ENCODE data around the gene CRYGA. TPM values are rescaled to one million over a fixed set of nuclear protein-coding genes. Genes with fewer than 3 reads are reported as not detected.

The CRYGA gene
- total RNA-seq, 1 donor from 2014 or later, result not detected

DNA sequence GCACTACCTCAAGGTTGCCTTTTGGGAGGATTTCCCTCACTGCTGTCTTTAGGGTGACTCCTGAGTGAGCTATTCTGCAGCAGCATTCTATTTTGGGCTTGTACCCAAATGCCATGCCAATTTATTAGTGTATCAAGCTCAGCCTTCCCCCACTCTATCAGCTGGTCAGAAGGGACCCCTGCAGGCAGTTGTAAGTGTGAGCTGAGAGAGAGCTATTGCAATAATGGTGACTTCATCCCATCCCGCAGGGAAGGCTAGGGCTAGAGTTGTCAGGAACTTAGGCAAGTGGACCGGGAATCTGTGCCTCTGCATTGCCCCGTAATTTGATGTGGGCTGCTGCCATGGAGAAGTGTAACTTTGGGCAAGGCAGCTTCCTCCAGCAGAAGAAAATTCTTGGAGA lies 15.6 kb downstream of the CRYGA start:
- peaks cover 6% of the 10 kb centered on the region for H3K27me3 Mint-ChIP-seq (ENCODE audit: low read depth)
- H3K27ac Mint-ChIP-seq (ENCODE audit: unreplicated experiment), result no peak overlapping the region
- no peak for DNase-seq (ENCODE audit: low spot score)
- H3K4me3 Mint-ChIP-seq (ENCODE audit: unreplicated experiment), result no peak overlapping the region
- no peaks in the 10 kb centered on the region for H3K36me3 Mint-ChIP-seq (ENCODE audit: low read depth)
- H3K9me3 Mint-ChIP-seq (ENCODE audit: low read depth), result peaks cover 12% of the 10 kb centered on the region
- H3K4me1 Mint-ChIP-seq (ENCODE audit: low read depth), result no peaks in the 10 kb centered on the region
- TF ChIP-seq, protein P1, sequence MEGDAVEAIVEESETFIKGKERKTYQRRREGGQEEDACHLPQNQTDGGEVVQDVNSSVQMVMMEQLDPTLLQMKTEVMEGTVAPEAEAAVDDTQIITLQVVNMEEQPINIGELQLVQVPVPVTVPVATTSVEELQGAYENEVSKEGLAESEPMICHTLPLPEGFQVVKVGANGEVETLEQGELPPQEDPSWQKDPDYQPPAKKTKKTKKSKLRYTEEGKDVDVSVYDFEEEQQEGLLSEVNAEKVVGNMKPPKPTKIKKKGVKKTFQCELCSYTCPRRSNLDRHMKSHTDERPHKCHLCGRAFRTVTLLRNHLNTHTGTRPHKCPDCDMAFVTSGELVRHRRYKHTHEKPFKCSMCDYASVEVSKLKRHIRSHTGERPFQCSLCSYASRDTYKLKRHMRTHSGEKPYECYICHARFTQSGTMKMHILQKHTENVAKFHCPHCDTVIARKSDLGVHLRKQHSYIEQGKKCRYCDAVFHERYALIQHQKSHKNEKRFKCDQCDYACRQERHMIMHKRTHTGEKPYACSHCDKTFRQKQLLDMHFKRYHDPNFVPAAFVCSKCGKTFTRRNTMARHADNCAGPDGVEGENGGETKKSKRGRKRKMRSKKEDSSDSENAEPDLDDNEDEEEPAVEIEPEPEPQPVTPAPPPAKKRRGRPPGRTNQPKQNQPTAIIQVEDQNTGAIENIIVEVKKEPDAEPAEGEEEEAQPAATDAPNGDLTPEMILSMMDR (IDR thresholded peaks at IDR 0.05), result no peak

DNA sequence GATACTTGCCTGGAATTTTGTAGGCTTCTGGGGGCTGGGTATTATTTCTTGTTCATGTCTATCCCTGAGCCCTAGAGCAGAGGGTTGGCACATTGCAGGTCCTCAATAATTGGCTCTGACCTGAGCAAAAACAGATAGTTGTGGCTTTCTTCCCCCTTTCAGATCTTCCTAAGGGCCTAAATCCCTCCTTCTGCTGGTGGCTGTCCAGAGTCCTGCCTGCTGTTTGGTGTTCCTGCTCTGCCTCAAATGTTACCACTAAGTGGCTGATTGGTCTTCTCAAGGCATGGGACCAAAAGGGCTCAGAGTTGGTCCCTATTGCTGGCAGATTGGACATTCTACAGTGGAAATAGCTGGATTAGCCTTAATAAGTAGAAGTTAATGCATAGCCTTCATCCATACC lies 16.4 kb downstream of the CRYGA start:
- TF ChIP-seq, protein P1 (IDR thresholded peaks at IDR 0.05), result no peak
- Mint-ChIP-seq H3K4me3 (ENCODE audit: unreplicated experiment) (no peak overlapping the region), H3K27ac (ENCODE audit: unreplicated experiment) (no peak overlapping the region), H3K4me1 (ENCODE audit: low read depth) (peaks cover 3% of the 10 kb centered on the region), H3K27me3 (ENCODE audit: low read depth) (peaks cover 6% of the 10 kb centered on the region), H3K9me3 (ENCODE audit: low read depth) (peaks cover 12% of the 10 kb centered on the region), H3K36me3 (ENCODE audit: low read depth) (no peaks in the 10 kb centered on the region)
- no peak for DNase-seq (ENCODE audit: low spot score)

DNA sequence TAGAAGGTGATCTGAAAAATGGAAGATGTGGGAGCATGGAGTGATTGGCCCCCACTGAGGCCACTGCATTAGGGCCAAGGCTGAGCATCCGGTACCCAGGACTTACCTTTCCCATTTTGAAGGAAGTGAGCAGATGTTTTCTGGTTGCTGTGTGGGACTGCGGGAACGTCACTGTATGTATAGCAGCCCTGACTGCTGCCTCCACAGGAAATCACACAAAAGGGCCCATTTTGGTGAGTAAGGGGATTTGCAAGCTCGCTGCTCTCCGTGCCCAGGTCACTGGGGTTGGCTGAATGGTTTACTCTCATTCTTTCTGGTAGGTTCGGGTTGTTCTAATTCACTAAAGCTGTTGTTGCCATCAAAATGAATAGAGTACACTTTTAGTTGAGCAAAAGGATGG lies 17.4 kb downstream of the CRYGA start, which contains the start of gene CRYGB:
Gene CRYGB, minus strand, starts transcription at position 153 of the 400 bp plus-strand sequence. Its CDS starts 38 bp downstream, at position 115.
- Mint-ChIP-seq H3K4me1 (ENCODE audit: low read depth) (peaks cover 5% of the 10 kb centered on the region), H3K27me3 (ENCODE audit: low read depth) (peaks cover 6% of the 10 kb centered on the region), H3K36me3 (ENCODE audit: low read depth) (no peaks in the 10 kb centered on the region), H3K4me3 (ENCODE audit: unreplicated experiment) (no peak within 1 kb of the TSS), H3K27ac (ENCODE audit: unreplicated experiment) (no peak within 1 kb of the TSS), H3K9me3 (ENCODE audit: low read depth) (peaks cover 4% of the 10 kb centered on the region)
- DNase-seq (ENCODE audit: low spot score), result no peak
- TF ChIP-seq, protein P1 (IDR thresholded peaks at IDR 0.05), result no peak

DNA sequence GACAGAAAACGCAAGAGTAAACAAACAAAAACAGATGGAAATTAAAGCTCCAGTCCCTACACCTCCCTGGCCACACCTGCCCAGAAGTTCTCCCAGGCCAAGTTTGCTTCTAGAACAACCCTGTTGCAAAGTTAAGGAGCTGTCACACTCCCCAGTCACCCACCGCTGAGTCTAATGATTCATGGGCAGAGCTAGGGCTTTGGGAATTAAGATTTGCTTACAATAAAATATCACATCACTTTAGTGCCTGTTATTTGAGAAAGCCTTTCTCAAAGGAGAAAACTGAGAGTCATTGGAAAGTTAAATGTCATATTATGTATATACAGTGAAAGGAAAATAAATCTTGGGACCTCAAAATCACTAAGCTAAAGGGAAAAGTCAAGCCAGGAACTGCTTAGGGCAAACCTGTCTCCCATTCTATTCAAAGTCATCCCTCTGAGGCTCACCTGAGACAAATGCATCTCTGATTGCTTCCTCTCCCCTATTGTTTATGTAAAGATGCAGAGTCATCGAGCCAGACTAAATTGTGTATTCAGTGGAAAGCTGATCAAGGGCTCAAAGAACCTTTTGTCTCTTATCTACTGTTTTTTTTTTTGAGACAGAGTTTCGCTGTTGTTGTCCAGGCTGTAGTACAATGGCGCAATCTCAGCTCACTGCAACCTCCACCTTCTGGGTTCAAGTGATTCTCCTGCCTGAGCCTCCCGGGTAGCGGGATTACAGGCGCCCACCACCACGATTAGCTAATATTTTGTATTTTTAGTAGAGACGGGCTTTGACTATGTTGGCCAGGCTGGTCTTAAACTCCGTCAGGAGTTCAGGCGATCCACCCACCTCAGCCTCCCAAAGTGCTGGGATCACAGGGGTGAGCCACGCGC lies 20.2 kb downstream of the CRYGA start:
- Mint-ChIP-seq H3K27me3 (ENCODE audit: low read depth) (no peaks in the 10 kb centered on the region), H3K27ac (ENCODE audit: unreplicated experiment) (no peak overlapping the region), H3K4me1 (ENCODE audit: low read depth) (peaks cover 5% of the 10 kb centered on the region), H3K36me3 (ENCODE audit: low read depth) (no peaks in the 10 kb centered on the region), H3K9me3 (ENCODE audit: low read depth) (peaks cover 2% of the 10 kb centered on the region), H3K4me3 (ENCODE audit: unreplicated experiment) (no peak overlapping the region)
- no peak for DNase-seq (ENCODE audit: low spot score)
- TF ChIP-seq, protein P1 (IDR thresholded peaks at IDR 0.05), result no peak

DNA sequence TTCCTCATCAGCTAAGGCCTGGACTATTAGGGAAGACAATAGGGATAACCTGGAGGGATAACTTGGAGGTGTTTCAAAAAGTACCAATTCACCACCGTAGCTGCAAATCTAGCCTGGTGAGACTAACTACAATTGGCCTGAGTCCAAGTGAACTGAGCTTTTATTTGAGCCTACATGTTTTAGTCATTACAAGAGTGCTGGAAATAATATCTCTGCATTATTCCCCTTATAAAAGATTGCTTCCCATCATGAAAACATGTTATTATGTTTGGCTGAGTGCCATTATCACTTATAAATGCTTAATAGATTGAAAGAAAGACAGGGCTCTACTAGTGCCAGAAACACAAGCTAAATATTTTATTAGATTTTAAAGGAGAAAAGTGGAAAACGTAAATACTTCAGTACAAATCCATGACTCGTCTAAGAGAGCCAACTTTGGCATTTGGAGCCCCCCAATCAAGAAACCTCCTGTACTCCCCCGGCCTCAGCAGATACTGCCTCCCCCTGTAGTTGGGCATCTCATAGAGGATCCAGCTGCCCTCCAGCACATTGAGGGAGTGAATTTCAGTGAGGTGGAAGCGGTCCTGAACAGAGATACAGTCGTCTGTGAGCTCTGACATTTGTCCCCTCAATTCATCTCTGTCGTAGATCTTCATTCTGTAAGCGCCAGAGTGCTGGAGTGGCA lies 21.0 kb downstream of the CRYGA start:
- peaks cover 5% of the 10 kb centered on the region for H3K4me1 Mint-ChIP-seq (ENCODE audit: low read depth)
- no peak overlapping the region for H3K27ac Mint-ChIP-seq (ENCODE audit: unreplicated experiment)
- H3K36me3 Mint-ChIP-seq (ENCODE audit: low read depth), result no peaks in the 10 kb centered on the region
- no peak for DNase-seq (ENCODE audit: low spot score)
- TF ChIP-seq, protein P1 (IDR thresholded peaks at IDR 0.05), result no peak
- H3K27me3 Mint-ChIP-seq (ENCODE audit: low read depth), result no peaks in the 10 kb centered on the region
- H3K4me3 Mint-ChIP-seq (ENCODE audit: unreplicated experiment), result no peak overlapping the region
- H3K9me3 Mint-ChIP-seq (ENCODE audit: low read depth), result peaks cover 6% of the 10 kb centered on the region
